Panc1 (cell line): ENCODE results near the gene NDUFB2. TPM values are rescaled to one million over a fixed set of nuclear protein-coding genes. Genes with fewer than 3 reads are reported as not detected.

Experiments used
- ATAC-seq: fragments of 200-7000 bp; cut with Tn5 transposase; 2 replicates; pipeline ENCODE4 v1.9.1; 2020; ENCODE audit warnings: mild to moderate bottlenecking, moderate library complexity
- BruUV-seq: library from RNA; stranded (reverse); fragments of 400-500 nt; replicated peaks from 2 replicates; lab custom pipeline; 2021; lab: Mats Ljungman, UMichigan
- CTCF ChIA-PET: fragments of 300-600 bp; sonication (Branson Sonifier 250); formaldehyde crosslinking; loops from one replicate; lab custom pipeline; 2022; ENCODE audit warnings: antibody characterized with exemption; lab: Charles Lee
- POLR2A ChIA-PET: fragments of 300-600 bp; sonication (Branson Sonifier 250); formaldehyde crosslinking; loops from one replicate; lab custom pipeline; 2022; ENCODE audit warnings: antibody characterized with exemption; lab: Charles Lee
- DNase-seq: peaks from one replicate; pipeline ENCODE4 v3.0.0-alpha.2; 2010; ENCODE audit warnings: low read depth, low spot score
- H3K27ac ChIP-seq: 2 replicates; pipeline ENCODE4 v1.5.1; 2011; ENCODE audit warnings: mild to moderate bottlenecking, low read length, inconsistent platforms
- H3K27me3 ChIP-seq: fragments of 200-500 bp; sonication (Bioruptor generic); 2 replicates; pipeline ENCODE4 v1.6.0; 2014; ENCODE audit warnings: low read length, inconsistent platforms; ENCODE audit not compliant: control insufficient read depth, insufficient read depth
- H3K36me3 ChIP-seq: fragments of 200-500 bp; sonication (Bioruptor generic); 2 replicates; pipeline ENCODE4 v1.5.1; 2014; ENCODE audit warnings: inconsistent platforms, mild to moderate bottlenecking, low read length, moderate library complexity; ENCODE audit not compliant: control insufficient read depth, insufficient read depth
- H3K4me1 ChIP-seq: 2 replicates; pipeline ENCODE4 v1.5.1; 2011; ENCODE audit warnings: inconsistent platforms, mild to moderate bottlenecking, low read length, moderate library complexity; ENCODE audit not compliant: control insufficient read depth, insufficient read depth
- H3K4me3 ChIP-seq, 2 experiments: 2 replicates each; pipeline ENCODE4 v1.5.1; 2011 to 2012; ENCODE audit warnings: low read depth in 2 of 2, low read length in 2 of 2, mild to moderate bottlenecking in 2 of 2, inconsistent platforms in 1 of 2, moderate library complexity in 1 of 2
- H3K9me3 ChIP-seq: fragments of 200-500 bp; sonication (Bioruptor generic); 2 replicates; pipeline ENCODE4 v1.5.1; 2014; ENCODE audit warnings: low read depth, mild to moderate bottlenecking, inconsistent platforms, low read length, moderate library complexity; ENCODE audit not compliant: control insufficient read depth, insufficient read depth
- CTCF ChIP-seq: fragments of 450-650 bp; IDR thresholded peaks from 2 replicates; pipeline ENCODE4 v1.5.1; 2017; ENCODE audit warnings: mild to moderate bottlenecking
- POLR2AphosphoS5 ChIP-seq: IDR thresholded peaks from 2 replicates; pipeline ENCODE4 v1.6.1; 2012; ENCODE audit warnings: mild to moderate bottlenecking, low read depth, low read length, moderate library complexity
- REST ChIP-seq, 2 experiments: IDR thresholded peaks; 2 replicates each; pipeline ENCODE4 v1.6.1; 2011 to 2012; ENCODE audit warnings: low read depth in 2 of 2, control low read depth in 1 of 2, low read length in 1 of 2, mild to moderate bottlenecking in 1 of 2, moderate library complexity in 1 of 2; ENCODE audit not compliant: insufficient read depth in 1 of 2
- SIN3A ChIP-seq: IDR thresholded peaks from 2 replicates; pipeline ENCODE4 v1.6.1; 2012; ENCODE audit warnings: low read depth, mild to moderate bottlenecking, low read length, moderate library complexity, borderline replicate concordance; ENCODE audit not compliant: insufficient read depth
- TCF7L2 ChIP-seq: IDR thresholded peaks from 2 replicates; pipeline ENCODE4 v1.6.1; 2011; ENCODE audit warnings: mild to moderate bottlenecking, low read depth, low read length, inconsistent platforms
- in situ Hi-C: cut with HindIII; loops from 2 replicates; pipeline ENCODE4 v1.10.0; 2016; ENCODE audit warnings: low sequenced_read_pairs, low pct_unique_long_range_greater_than_20kb
- intact Hi-C: fragments of 100-400 bp; cut with micrococcal nuclease; formaldehyde crosslinking; loops from one replicate; pipeline ENCODE4 v1.10.0; 2022; ENCODE audit not compliant: unreplicated experiment
- total RNA-seq: library from RNA; stranded (reverse); gene quantifications from one replicate; pipeline ENCODE4 v1.2.1, GENCODE V29; 2021; ENCODE audit not compliant: unreplicated experiment

NDUFB2 gene
- total RNA-seq, 1 experiment from 2014 or later: 246 TPM

GRCh38 chr7:140745266-140746058, 49.0 kb downstream of the NDUFB2 start:
- H3K4me3 ChIP-seq: no peak overlapping the region
- ATAC-seq (no peak), DNase-seq (no peak)
- intact Hi-C loops (no loop called here), in situ Hi-C loops (no loop called here)
- ChIA-PET CTCF (no interaction called here), POLR2A (no interaction called here)
- no peaks in the 10 kb centered on the region for H3K27me3 ChIP-seq
- no peak overlapping the region for H3K27ac ChIP-seq
- peaks cover 3% of the 10 kb centered on the region; the same call in 1 of the 2 replicates for H3K36me3 ChIP-seq
- TF ChIP-seq REST (IDR thresholded peaks at IDR 0.05; ENCODE audit: insufficient read depth in 1 of 2, low read depth in 2 of 2, low read length in 1 of 2): no peak
- no peak for TF ChIP-seq POLR2AphosphoS5
- TF ChIP-seq TCF7L2: no peak
- no peak for TF ChIP-seq CTCF
- TF ChIP-seq SIN3A: no peak
- H3K4me1 ChIP-seq: no peaks in the 10 kb centered on the region
- no TSS peak for BruUV-seq
- H3K9me3 ChIP-seq: no peaks in the 10 kb centered on the region

GRCh38 chr7:140746751-140747150, 50.2 kb downstream of the NDUFB2 start:
- in situ Hi-C loops: no loop called here
- CTCF ChIA-PET: no interaction called here
- POLR2A ChIA-PET: no interaction called here

More at GRCh38 chr7:140746751-140747150, 50.2 kb downstream of the NDUFB2 start:
- intact Hi-C loops: no loop called here
- ATAC-seq: no peak
- Histone ChIP-seq H3K27ac (no peak overlapping the region), H3K4me1 (no peaks in the 10 kb centered on the region), H3K27me3 (no peaks in the 10 kb centered on the region), H3K4me3 (no peak overlapping the region), H3K36me3 (peaks cover 3% of the 10 kb centered on the region; the same call in 1 of the 2 replicates), H3K9me3 (no peaks in the 10 kb centered on the region)
- TF ChIP-seq TCF7L2: no peak
- no peak for TF ChIP-seq SIN3A
- TF ChIP-seq REST (IDR thresholded peaks at IDR 0.05; ENCODE audit: insufficient read depth in 1 of 2, low read depth in 2 of 2, low read length in 1 of 2): no peak
- no peak for TF ChIP-seq CTCF
- TF ChIP-seq POLR2AphosphoS5: no peak
- no peak for DNase-seq
- no TSS peak for BruUV-seq
